Transverse colon (tissue), 4 donors: ENCODE results near the gene STXBP5L. TPM values are rescaled to one million over a fixed set of nuclear protein-coding genes. Genes with fewer than 3 reads are reported as not detected.

Experiments
- DNase-seq: peaks from one replicate; pipeline ENCODE4 v3.0.0-alpha.2; 2019
- H3K27ac ChIP-seq, 4 donors: fragments of 200-600 bp; sonication (generic); 2 replicates each; pipeline ENCODE4 v1.5.1; 2016 to 2018; ENCODE audit warnings: inconsistent platforms in 4 of 4
- H3K27me3 ChIP-seq: fragments of 200-600 bp; sonication (generic); 2 replicates; pipeline ENCODE4 v1.5.1; 2017; ENCODE audit warnings: inconsistent platforms
- H3K36me3 ChIP-seq, 4 donors: fragments of 200-600 bp; sonication (generic); 2 replicates each; pipeline ENCODE4 v1.5.1; 2017 to 2019; ENCODE audit warnings: inconsistent platforms in 4 of 4
- H3K4me1 ChIP-seq, 4 donors: fragments of 200-600 bp; sonication (generic); 2 replicates each; pipeline ENCODE4 v1.5.1; 2017 to 2020; ENCODE audit warnings: inconsistent platforms in 4 of 4
- H3K4me3 ChIP-seq, 4 donors: fragments of 200-600 bp; sonication (generic); 1 replicate in 1 of 4; 2 replicates in 3 of 4; pipeline versions ENCODE4 v1.5.1 to v1.6.1; 2017 to 2019; ENCODE audit warnings: inconsistent platforms in 4 of 4
- H3K9me3 ChIP-seq, 2 donors: fragments of 200-600 bp; sonication (generic); 2 replicates each; pipeline ENCODE4 v1.5.1; 2017 to 2019; ENCODE audit warnings: inconsistent platforms in 2 of 2
- CTCF ChIP-seq, 5 experiments: fragments of 200-600 bp in 3 of 5; fragments of 450-650 bp in 2 of 5; sonication (generic) in 3 of 5; IDR thresholded peaks; 1 replicate in 2 of 5; 2 replicates in 3 of 5; pipeline ENCODE4 v1.5.1; 2016 to 2017; ENCODE audit warnings: antibody characterized with exemption in 5 of 5, inconsistent platforms in 3 of 5, mild to moderate bottlenecking in 2 of 5, moderate library complexity in 1 of 5
- EP300 ChIP-seq: sonication (generic); formaldehyde crosslinking; IDR thresholded peaks from one replicate; pipeline ENCODE4 v1.6.1; 2017; ENCODE audit warnings: antibody characterized with exemption, low read depth
- POLR2A ChIP-seq: fragments of 450-650 bp; IDR thresholded peaks from one replicate; pipeline ENCODE4 v1.6.1; 2016; ENCODE audit warnings: antibody characterized with exemption, mild to moderate bottlenecking, moderate library complexity
- POLR2AphosphoS5 ChIP-seq, 3 donors: sonication (generic); formaldehyde crosslinking; IDR thresholded peaks; one replicate each; pipeline ENCODE4 v1.6.1; 2016; ENCODE audit warnings: antibody characterized with exemption in 3 of 3
- WGBS, 2 donors: methylation state at CpG; one replicate each; pipeline ENCODE4 v1.1.5; 2018; ENCODE audit warnings: low coverage in 1 of 2; 5-methylcytosine and 5-hydroxymethylcytosine counted together
- in situ Hi-C, 4 donors: fragments of 200-750 bp; cut with MboI; loops; one replicate each; pipeline versions ENCODE4 v1.15.0 to v1.15.1; 2017; ENCODE audit warnings: low sequenced_read_pairs in 3 of 4, low pct_ligation_motif_present in 1 of 4, low pct_unique_long_range_greater_than_20kb in 1 of 4
- intact Hi-C: fragments of 100-400 bp; cut with DNase I; formaldehyde crosslinking; loops from one replicate; pipeline ENCODE4 v1.15.1; 2023; ENCODE audit warnings: low total_unique reads
- total RNA-seq, 4 donors: library from RNA; depleted of rRNA; stranded (reverse); fragments of >200 nt; gene quantifications; one replicate each; pipeline ENCODE4 v1.1.0, GENCODE V29; 2016

STXBP5L gene
- total RNA-seq, 4 donors from 2014 or later = 0.40 to 9.4 (median 1.3) TPM

DNA sequence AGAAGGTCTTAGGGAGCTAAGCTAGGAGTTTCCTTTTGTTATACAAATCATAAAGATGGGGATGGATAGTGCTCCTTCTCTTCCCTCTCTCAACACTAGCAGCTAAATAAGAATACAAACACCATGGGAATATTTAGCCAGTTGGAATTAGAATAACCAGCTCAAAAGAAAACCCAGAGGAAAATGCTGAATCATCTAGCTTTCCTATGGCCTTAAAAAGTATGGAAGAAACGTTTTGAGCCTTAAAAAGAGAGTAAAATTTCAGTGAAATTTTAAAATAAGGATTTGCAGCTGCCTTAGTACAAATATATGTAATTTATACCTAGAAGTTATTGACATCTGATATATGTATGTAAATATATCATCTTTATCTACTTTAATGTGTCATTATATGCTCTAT lies 245.8 kb downstream of the STXBP5L start:
- Histone ChIP-seq H3K4me3 (no peak overlapping the region), H3K27ac (no peak overlapping the region), H3K27me3 (no peaks in the 10 kb centered on the region), H3K9me3 (no peaks in the 10 kb centered on the region), H3K36me3 (no peaks in the 10 kb centered on the region), H3K4me1 (no peaks in the 10 kb centered on the region)
- in situ Hi-C loops = no loop called here
- WGBS, 2 donors = 0 to 2% methylated on average over 1 of the region's 1 CpG
- intact Hi-C loops = no loop called here
- TF ChIP-seq POLR2AphosphoS5 (IDR thresholded peaks at IDR 0.05) (no peak), CTCF (IDR thresholded peaks at IDR 0.05) (no peak), EP300 (no peak)
- no peak for DNase-seq

GRCh38 chr3:121155028-121155427 lies 247.0 kb downstream of the STXBP5L start:
- in situ Hi-C loops (no loop called here), intact Hi-C loops (no loop called here)
- no peak overlapping the region for H3K4me3 ChIP-seq
- TF ChIP-seq EP300 = no peak
- no peak for TF ChIP-seq POLR2A
- no peak for TF ChIP-seq POLR2AphosphoS5 (IDR thresholded peaks at IDR 0.05)
- no peak for TF ChIP-seq CTCF (IDR thresholded peaks at IDR 0.05)
- no peak for DNase-seq
- H3K27ac ChIP-seq = no peak overlapping the region
- no peaks in the 10 kb centered on the region for H3K4me1 ChIP-seq
- 25 to 50% methylated on average over 1 of the region's 1 CpG for WGBS, 2 donors
- H3K9me3 ChIP-seq = no peaks in the 10 kb centered on the region
- H3K27me3 ChIP-seq = no peaks in the 10 kb centered on the region
- no peaks in the 10 kb centered on the region for H3K36me3 ChIP-seq

- Histone ChIP-seq H3K27ac (no peak overlapping the region), H3K4me3 (no peak overlapping the region), H3K27me3 (no peaks in the 10 kb centered on the region), H3K36me3 (no peaks in the 10 kb centered on the region), H3K9me3 (no peaks in the 10 kb centered on the region), H3K4me1 (no peaks in the 10 kb centered on the region)
- TF ChIP-seq POLR2A = no peak
- no peak for TF ChIP-seq CTCF (IDR thresholded peaks at IDR 0.05)
- no peak for TF ChIP-seq EP300
- TF ChIP-seq POLR2AphosphoS5 (IDR thresholded peaks at IDR 0.05) = no peak
- in situ Hi-C loops (no loop called here), intact Hi-C loops (no loop called here)
- WGBS, 2 donors = 48 to 54% methylated on average over 6 to 7 of the region's 7 CpGs
- DNase-seq = no peak
Observed at GRCh38 chr3:121165397-121165837, 257.4 kb downstream of the STXBP5L start.

- no peaks in the 10 kb centered on the region for H3K36me3 ChIP-seq
- intact Hi-C loops (no loop called here), in situ Hi-C loops (no loop called here)
- H3K4me3 ChIP-seq = no peak overlapping the region
- no peaks in the 10 kb centered on the region for H3K27me3 ChIP-seq
- no peak overlapping the region for H3K27ac ChIP-seq
- TF ChIP-seq POLR2AphosphoS5 (IDR thresholded peaks at IDR 0.05) (no peak), CTCF (IDR thresholded peaks at IDR 0.05) (no peak), EP300 (no peak), POLR2A (no peak)
- DNase-seq = no peak
- 31 to 63% methylated on average over 1 to 4 of the region's 4 CpGs for WGBS, 2 donors
- H3K4me1 ChIP-seq = no peaks in the 10 kb centered on the region
- no peaks in the 10 kb centered on the region for H3K9me3 ChIP-seq
Observed at GRCh38 chr3:121167374-121168139, 259.6 kb downstream of the STXBP5L start.
